ENCODE data around the gene TYMP. TPM values are rescaled to one million over a fixed set of nuclear protein-coding genes. Genes with fewer than 3 reads are reported as not detected.

Gene TYMP
- polyA plus RNA-seq, 3 donors, result 1.4 to 3.0 (median 1.9) TPM

GRCh38 chr22:50476868-50477267, 52.9 kb downstream of the TYMP start:
- no peak for DNase-seq (ENCODE audit: extremely low read depth in 1 of 11, low read depth in 9 of 11, low spot score in 4 of 11)

Other genes starting within 250 kb of the TYMP start
- 100 to 1,000 TPM; 187 to 248 (median 239) TPM for gene PLXNB2, start 222.4 kb downstream of the TYMP start, polyA plus RNA-seq (ENCODE audit: insufficient read length in 3 of 3)
- 10 to 100 TPM; 11.9 to 21.1 (median 16.8) TPM for gene DENND6B, start 203.0 kb downstream of the TYMP start, polyA plus RNA-seq (ENCODE audit: insufficient read length in 3 of 3)
- 10 to 100 TPM; 34.4 to 58.1 (median 44.6) TPM for gene PPP6R2, start 186.7 kb downstream of the TYMP start, polyA plus RNA-seq (ENCODE audit: insufficient read length in 3 of 3)
- gene SBF1, start 55.0 kb downstream of the TYMP start, polyA plus RNA-seq (ENCODE audit: insufficient read length in 3 of 3), result 10 to 100 TPM; 28.4 to 46.4 (median 45.6) TPM
- gene ADM2, start 48.5 kb downstream of the TYMP start, polyA plus RNA-seq (ENCODE audit: insufficient read length in 3 of 3), result 1 to 10 TPM; 3.8 to 6.9 (median 4.6) TPM
- gene MIOX, start 43.2 kb downstream of the TYMP start, polyA plus RNA-seq (ENCODE audit: insufficient read length in 3 of 3), result 10 to 100 TPM in 1 of 3 donors, 1 to 10 TPM in 2; 2.4 to 13.6 (median 3.0) TPM
- gene LMF2, start 22.3 kb downstream of the TYMP start, polyA plus RNA-seq (ENCODE audit: insufficient read length in 3 of 3), result 10 to 100 TPM; 30.3 to 58.1 (median 56.0) TPM
- gene NCAPH2, start 21.8 kb downstream of the TYMP start, polyA plus RNA-seq (ENCODE audit: insufficient read length in 3 of 3), result 10 to 100 TPM; 39.6 to 53.9 (median 50.3) TPM
- gene SCO2, start 4.4 kb downstream of the TYMP start, polyA plus RNA-seq (ENCODE audit: insufficient read length in 3 of 3), result 1 to 10 TPM; 1.0 to 5.2 (median 1.9) TPM
- gene KLHDC7B, start 15.9 kb upstream of the TYMP start, polyA plus RNA-seq (ENCODE audit: insufficient read length in 3 of 3), result under 1 TPM; 0.10 to 0.50 (median 0.15) TPM
- gene SYCE3, start 32.9 kb upstream of the TYMP start, polyA plus RNA-seq (ENCODE audit: insufficient read length in 3 of 3), result under 1 TPM in 2 of 3 donors, not detected in 1; 0.23 to 0.47 TPM
- 10 to 100 TPM; 12.7 to 19.9 (median 18.2) TPM for gene CPT1B, start 48.4 kb upstream of the TYMP start, polyA plus RNA-seq (ENCODE audit: insufficient read length in 3 of 3)
- gene CHKB, start 52.8 kb upstream of the TYMP start, polyA plus RNA-seq (ENCODE audit: insufficient read length in 3 of 3), result 100 to 1,000 TPM in 1 of 3 donors, 10 to 100 TPM in 2; 82.4 to 118 (median 86.6) TPM
- gene MAPK8IP2, start 70.8 kb upstream of the TYMP start, polyA plus RNA-seq (ENCODE audit: insufficient read length in 3 of 3), result 1 to 10 TPM in 1 of 3 donors, under 1 TPM in 2; 0.78 to 1.0 (median 0.98) TPM
- 10 to 100 TPM; 12.2 to 20.8 (median 13.5) TPM for gene ARSA, start 98.1 kb upstream of the TYMP start, polyA plus RNA-seq (ENCODE audit: insufficient read length in 3 of 3)
- 10 to 100 TPM; 13.7 to 24.6 (median 21.2) TPM for gene SHANK3, start 142.8 kb upstream of the TYMP start, polyA plus RNA-seq (ENCODE audit: insufficient read length in 3 of 3)
- under 1 TPM; 0.27 to 0.53 (median 0.51) TPM for gene ACR, start 208.2 kb upstream of the TYMP start, polyA plus RNA-seq (ENCODE audit: insufficient read length in 3 of 3)